Karpas-422 (cell line): ENCODE measurements around the gene ZFAND3. TPM values are rescaled to one million over a fixed set of nuclear protein-coding genes. Genes with fewer than 3 reads are reported as not detected.

ENCODE experiments used
- DNase-seq: peaks from one replicate; pipeline ENCODE4 v3.0.0-alpha.2; 2015
- H2AFZ ChIP-seq: fragments of 200-600 bp; sonication (generic); 2 replicates; pipeline ENCODE4 v1.6.1; 2014; ENCODE audit warnings: antibody characterized with exemption, low read length, mixed read lengths
- H3K27ac ChIP-seq: fragments of 200-600 bp; sonication (generic); 2 replicates; pipeline ENCODE4 v1.5.1; 2014; ENCODE audit warnings: mild to moderate bottlenecking, low read length, moderate library complexity
- H3K27me3 ChIP-seq: fragments of 200-600 bp; sonication (generic); 2 replicates; pipeline ENCODE4 v1.6.1; 2014; ENCODE audit warnings: low read length, mixed read lengths
- H3K36me3 ChIP-seq: fragments of 200-600 bp; sonication (generic); 2 replicates; pipeline ENCODE4 v1.6.1; 2014; ENCODE audit warnings: low read length, mixed read lengths; ENCODE audit not compliant: insufficient read depth
- H3K4me1 ChIP-seq: fragments of 200-600 bp; sonication (generic); 2 replicates; pipeline ENCODE4 v1.6.1; 2014; ENCODE audit warnings: mild to moderate bottlenecking, low read length, mixed read lengths
- H3K4me2 ChIP-seq: fragments of 200-600 bp; sonication (generic); 2 replicates; pipeline ENCODE4 v1.6.1; 2014; ENCODE audit warnings: low read length, low read depth, mild to moderate bottlenecking; ENCODE audit not compliant: poor library complexity, severe bottlenecking
- H3K4me3 ChIP-seq: fragments of 200-600 bp; sonication (generic); 2 replicates; pipeline ENCODE4 v1.5.1; 2014; ENCODE audit warnings: mild to moderate bottlenecking, antibody characterized with exemption, low read length, mixed read lengths
- H3K79me2 ChIP-seq: fragments of 200-600 bp; sonication (generic); 2 replicates; pipeline ENCODE4 v1.6.1; 2014; ENCODE audit warnings: mild to moderate bottlenecking, low read length, mixed read lengths
- H3K9ac ChIP-seq: fragments of 200-600 bp; sonication (generic); 2 replicates; pipeline ENCODE4 v1.6.0; 2014; ENCODE audit warnings: low read length
- H3K9me2 ChIP-seq: fragments of 200-600 bp; sonication (generic), shearing (Covaris generic); replicated peaks from 2 replicates; pipeline ENCODE4 v1.6.0; 2014; ENCODE audit warnings: mild to moderate bottlenecking, low read length, moderate library complexity; ENCODE audit not compliant: insufficient read depth
- H3K9me3 ChIP-seq: fragments of 300-700, 200-600 bp; sonication (generic); 2 replicates; pipeline ENCODE4 v1.6.1; 2014; ENCODE audit warnings: low read length, mixed read lengths
- H4K20me1 ChIP-seq: fragments of 200-600 bp; sonication (generic); 2 replicates; pipeline ENCODE4 v1.6.1; 2014; ENCODE audit warnings: mild to moderate bottlenecking, antibody characterized with exemption, low read length, low read depth; ENCODE audit not compliant: insufficient read depth
- total RNA-seq: library from RNA; depleted of rRNA; stranded (reverse); fragments of >200 nt; shearing (Covaris generic); gene quantifications from 2 replicates; pipeline ENCODE4 v1.2.3, GENCODE V29; 2014; ENCODE audit warnings: low replicate concordance

Gene ZFAND3
- total RNA-seq, 1 experiment from 2014 or later: 4.0 TPM

GRCh38 chr6:38092465-38092864 lies 272.9 kb downstream of the ZFAND3 start:
- Histone ChIP-seq H3K9ac (no peak overlapping the region), H3K79me2 (no peaks in the 10 kb centered on the region), H3K27me3 (no peaks in the 10 kb centered on the region), H3K4me2 (no peak overlapping the region), H4K20me1 (peaks cover 26% of the 10 kb centered on the region; the same call in 1 of the 2 replicates), H3K36me3 (no peaks in the 10 kb centered on the region), H3K9me3 (no peaks in the 10 kb centered on the region), H3K4me1 (no peaks in the 10 kb centered on the region), H3K9me2 (no peaks in the 10 kb centered on the region), H3K4me3 (no peak overlapping the region), H3K27ac (no peak overlapping the region), H2AFZ (no peak overlapping the region)
- DNase-seq: no peak

- Histone ChIP-seq H3K4me1 (no peaks in the 10 kb centered on the region), H3K9ac (no peak overlapping the region), H3K27me3 (no peaks in the 10 kb centered on the region), H3K79me2 (no peaks in the 10 kb centered on the region), H3K4me3 (no peak overlapping the region), H3K4me2 (no peak overlapping the region), H4K20me1 (peaks cover 29% of the 10 kb centered on the region; the same call in 1 of the 2 replicates), H3K27ac (no peak overlapping the region), H2AFZ (no peak overlapping the region), H3K9me3 (no peaks in the 10 kb centered on the region), H3K36me3 (no peaks in the 10 kb centered on the region), H3K9me2 (no peaks in the 10 kb centered on the region)
- DNase-seq: no peak
Measured at GRCh38 chr6:38092964-38093363, 273.4 kb downstream of the ZFAND3 start.

- no peak overlapping the region for H3K4me3 ChIP-seq
- H3K27ac ChIP-seq: no peak overlapping the region
- DNase-seq: no peak
- no peak overlapping the region for H3K4me2 ChIP-seq
- H3K4me1 ChIP-seq: no peaks in the 10 kb centered on the region
- H3K9ac ChIP-seq: no peak overlapping the region
- H3K79me2 ChIP-seq: no peaks in the 10 kb centered on the region
- no peak overlapping the region for H2AFZ ChIP-seq
- no peaks in the 10 kb centered on the region for H3K9me3 ChIP-seq
- H3K27me3 ChIP-seq: no peaks in the 10 kb centered on the region
- no peaks in the 10 kb centered on the region for H3K36me3 ChIP-seq
- H4K20me1 ChIP-seq: peaks cover 41% of the 10 kb centered on the region; the same call in 1 of the 2 replicates
- no peaks in the 10 kb centered on the region for H3K9me2 ChIP-seq
Measured at GRCh38 chr6:38095054-38095453, 275.5 kb downstream of the ZFAND3 start.

GRCh38 chr6:38099221-38099620 lies 279.7 kb downstream of the ZFAND3 start:
- Histone ChIP-seq H3K4me3 (no peak overlapping the region), H3K9me2 (no peaks in the 10 kb centered on the region), H3K36me3 (no peaks in the 10 kb centered on the region), H3K27ac (no peak overlapping the region), H3K79me2 (no peaks in the 10 kb centered on the region), H4K20me1 (peaks cover 33% of the 10 kb centered on the region; the same call in 1 of the 2 replicates), H3K9ac (no peak overlapping the region), H2AFZ (no peak overlapping the region), H3K27me3 (no peaks in the 10 kb centered on the region), H3K9me3 (no peaks in the 10 kb centered on the region), H3K4me1 (no peaks in the 10 kb centered on the region), H3K4me2 (no peak overlapping the region)
- no peak for DNase-seq

- Histone ChIP-seq H3K27me3 (no peaks in the 10 kb centered on the region), H2AFZ (no peak overlapping the region), H3K4me2 (no peak overlapping the region), H3K36me3 (no peaks in the 10 kb centered on the region), H3K79me2 (no peaks in the 10 kb centered on the region), H3K4me1 (no peaks in the 10 kb centered on the region), H3K9me3 (no peaks in the 10 kb centered on the region), H3K27ac (no peak overlapping the region), H3K9ac (no peak overlapping the region), H3K9me2 (no peaks in the 10 kb centered on the region), H3K4me3 (no peak overlapping the region), H4K20me1 (peaks cover 26% of the 10 kb centered on the region; the same call in 1 of the 2 replicates)
- no peak for DNase-seq
Measured at GRCh38 chr6:38100380-38100779, 280.9 kb downstream of the ZFAND3 start.

- Histone ChIP-seq H2AFZ (no peak overlapping the region), H3K9me2 (no peaks in the 10 kb centered on the region), H3K4me2 (no peak overlapping the region), H3K9me3 (no peaks in the 10 kb centered on the region), H3K9ac (no peak overlapping the region), H3K79me2 (no peaks in the 10 kb centered on the region), H3K4me3 (no peak overlapping the region), H3K27me3 (no peaks in the 10 kb centered on the region), H3K27ac (no peak overlapping the region), H4K20me1 (peaks cover 17% of the 10 kb centered on the region), H3K36me3 (no peaks in the 10 kb centered on the region), H3K4me1 (no peaks in the 10 kb centered on the region)
- no peak for DNase-seq
Measured at GRCh38 chr6:38103921-38104320, 284.4 kb downstream of the ZFAND3 start.

GRCh38 chr6:38105066-38105465 lies 285.5 kb downstream of the ZFAND3 start:
- Histone ChIP-seq H3K9ac (no peak overlapping the region), H2AFZ (no peak overlapping the region), H3K79me2 (no peaks in the 10 kb centered on the region), H3K9me2 (no peaks in the 10 kb centered on the region), H3K4me1 (no peaks in the 10 kb centered on the region), H3K36me3 (no peaks in the 10 kb centered on the region), H3K9me3 (no peaks in the 10 kb centered on the region), H3K27me3 (no peaks in the 10 kb centered on the region), H4K20me1 (peaks cover 12% of the 10 kb centered on the region), H3K27ac (no peak overlapping the region), H3K4me3 (no peak overlapping the region), H3K4me2 (no peak overlapping the region)
- no peak for DNase-seq

GRCh38 chr6:38107073-38107472 lies 287.5 kb downstream of the ZFAND3 start:
- no peak for DNase-seq
- Histone ChIP-seq H3K9ac (no peak overlapping the region), H3K4me1 (no peaks in the 10 kb centered on the region), H3K27me3 (no peaks in the 10 kb centered on the region), H3K4me3 (no peak overlapping the region), H2AFZ (no peak overlapping the region), H3K27ac (no peak overlapping the region), H3K36me3 (no peaks in the 10 kb centered on the region), H4K20me1 (peaks cover 16% of the 10 kb centered on the region), H3K4me2 (no peak overlapping the region), H3K9me2 (no peaks in the 10 kb centered on the region), H3K9me3 (no peaks in the 10 kb centered on the region), H3K79me2 (no peaks in the 10 kb centered on the region)

- H3K9me3 ChIP-seq: no peaks in the 10 kb centered on the region
- no peaks in the 10 kb centered on the region for H3K79me2 ChIP-seq
- no peaks in the 10 kb centered on the region for H3K36me3 ChIP-seq
- no peak overlapping the region for H3K4me2 ChIP-seq
- peaks cover 21% of the 10 kb centered on the region for H4K20me1 ChIP-seq
- H3K9ac ChIP-seq: no peak overlapping the region
- no peak for DNase-seq
- no peaks in the 10 kb centered on the region for H3K27me3 ChIP-seq
- no peak overlapping the region for H3K4me3 ChIP-seq
- no peaks in the 10 kb centered on the region for H3K4me1 ChIP-seq
- H3K27ac ChIP-seq: no peak overlapping the region
- no peak overlapping the region for H2AFZ ChIP-seq
- H3K9me2 ChIP-seq: no peaks in the 10 kb centered on the region
Measured at GRCh38 chr6:38110481-38110971, 291.0 kb downstream of the ZFAND3 start.
